GM12875 (cell line): ENCODE measurements around the gene CD248.
"Not testable (repeated sequence)": the region's sequence is repeated elsewhere in the genome, so short reads cannot be mapped to it uniquely, and the experiment has no call there.

Experiments
- H3K4me3 ChIP-seq: one replicate; pipeline ENCODE4 v1.5.1; 2011; ENCODE audit warnings: low read depth, low read length, control low read depth
- TF ChIP-seq, protein P1 (sequence below): IDR thresholded peaks from 2 replicates; pipeline ENCODE4 v1.5.1; 2011; ENCODE audit warnings: low read depth, mild to moderate bottlenecking, control low read depth, inconsistent platforms, low read length, moderate library complexity, borderline replicate concordance; ENCODE audit not compliant: insufficient read depth

Gene CD248

GRCh38 chr11:66324664-66325063 is 7.8 kb upstream of the CD248 start:
- no peak overlapping the region for H3K4me3 ChIP-seq
- TF ChIP-seq, protein P1, sequence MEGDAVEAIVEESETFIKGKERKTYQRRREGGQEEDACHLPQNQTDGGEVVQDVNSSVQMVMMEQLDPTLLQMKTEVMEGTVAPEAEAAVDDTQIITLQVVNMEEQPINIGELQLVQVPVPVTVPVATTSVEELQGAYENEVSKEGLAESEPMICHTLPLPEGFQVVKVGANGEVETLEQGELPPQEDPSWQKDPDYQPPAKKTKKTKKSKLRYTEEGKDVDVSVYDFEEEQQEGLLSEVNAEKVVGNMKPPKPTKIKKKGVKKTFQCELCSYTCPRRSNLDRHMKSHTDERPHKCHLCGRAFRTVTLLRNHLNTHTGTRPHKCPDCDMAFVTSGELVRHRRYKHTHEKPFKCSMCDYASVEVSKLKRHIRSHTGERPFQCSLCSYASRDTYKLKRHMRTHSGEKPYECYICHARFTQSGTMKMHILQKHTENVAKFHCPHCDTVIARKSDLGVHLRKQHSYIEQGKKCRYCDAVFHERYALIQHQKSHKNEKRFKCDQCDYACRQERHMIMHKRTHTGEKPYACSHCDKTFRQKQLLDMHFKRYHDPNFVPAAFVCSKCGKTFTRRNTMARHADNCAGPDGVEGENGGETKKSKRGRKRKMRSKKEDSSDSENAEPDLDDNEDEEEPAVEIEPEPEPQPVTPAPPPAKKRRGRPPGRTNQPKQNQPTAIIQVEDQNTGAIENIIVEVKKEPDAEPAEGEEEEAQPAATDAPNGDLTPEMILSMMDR = no peak

GRCh38 chr11:66323684-66324083 is 6.8 kb upstream of the CD248 start:
- TF ChIP-seq, protein P1 = no peak
- no peak overlapping the region for H3K4me3 ChIP-seq

GRCh38 chr11:66322732-66323427 is 6.0 kb upstream of the CD248 start:
- no peak overlapping the region for H3K4me3 ChIP-seq
- TF ChIP-seq, protein P1 = no peak

DNA sequence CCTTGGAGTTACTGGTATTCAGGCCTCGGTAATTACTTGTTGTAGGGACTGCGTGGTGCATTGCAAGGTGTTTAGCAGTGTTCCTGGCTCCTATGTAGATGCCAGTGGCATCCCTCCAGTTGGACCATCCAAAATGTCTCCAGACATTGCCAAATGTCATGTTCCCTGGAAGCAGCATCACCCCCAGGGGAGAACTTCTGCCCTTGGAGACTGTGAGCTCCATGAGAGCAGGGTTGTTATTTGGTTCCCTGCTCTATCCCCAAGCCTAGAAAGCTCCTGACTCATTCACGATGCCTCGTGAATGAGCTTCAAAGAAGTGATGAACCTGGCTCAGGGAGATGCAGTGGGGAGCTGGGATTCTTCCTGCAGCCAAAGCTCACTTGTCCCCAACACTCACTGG is 4.8 kb upstream of the CD248 start:
- H3K4me3 ChIP-seq = no peak overlapping the region
- TF ChIP-seq, protein P1 = no peak

- not testable (repeated sequence) for H3K4me3 ChIP-seq
Measured at GRCh38 chr11:66320748-66321147, 3.9 kb upstream of the CD248 start.

DNA sequence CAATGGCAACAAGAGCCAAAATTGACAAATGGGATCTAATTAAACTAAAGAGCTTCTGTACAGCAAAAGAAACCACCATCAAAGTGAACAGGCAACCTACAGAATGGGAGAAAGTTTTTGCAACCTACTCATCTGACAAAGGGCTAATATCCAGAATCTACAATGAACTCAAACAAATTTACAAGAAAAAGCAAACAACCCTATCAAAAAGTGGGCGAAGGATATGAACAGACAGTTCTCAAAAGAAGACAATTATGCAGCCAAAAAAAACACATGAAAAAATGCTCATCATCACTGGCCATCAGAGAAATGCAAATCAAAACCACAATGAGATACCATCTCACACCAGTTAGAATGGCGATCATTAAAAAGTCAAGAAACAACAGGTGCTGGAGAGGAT is 3.4 kb upstream of the CD248 start:
- H3K4me3 ChIP-seq = not testable (repeated sequence)

DNA sequence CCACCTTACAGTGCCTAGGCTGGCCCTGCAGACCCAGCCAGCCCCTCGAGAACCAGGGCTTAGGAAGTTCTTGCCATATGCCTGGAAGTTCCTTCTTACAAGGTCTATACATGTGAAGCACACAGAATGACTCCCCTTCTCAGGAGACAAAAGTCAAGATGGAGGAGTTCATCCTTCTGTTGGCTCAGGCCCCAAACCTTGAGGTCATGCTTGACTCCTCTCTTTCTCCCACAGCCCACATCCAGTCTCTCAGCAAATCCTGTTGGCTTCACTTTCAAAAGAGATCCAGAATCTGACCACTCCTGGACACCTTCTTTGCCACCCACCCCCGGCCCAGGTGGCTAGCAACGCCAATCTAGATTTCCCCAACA is 1.7 kb upstream of the CD248 start:
- TF ChIP-seq, protein P1 = no peak
- H3K4me3 ChIP-seq = no peak overlapping the region

DNA sequence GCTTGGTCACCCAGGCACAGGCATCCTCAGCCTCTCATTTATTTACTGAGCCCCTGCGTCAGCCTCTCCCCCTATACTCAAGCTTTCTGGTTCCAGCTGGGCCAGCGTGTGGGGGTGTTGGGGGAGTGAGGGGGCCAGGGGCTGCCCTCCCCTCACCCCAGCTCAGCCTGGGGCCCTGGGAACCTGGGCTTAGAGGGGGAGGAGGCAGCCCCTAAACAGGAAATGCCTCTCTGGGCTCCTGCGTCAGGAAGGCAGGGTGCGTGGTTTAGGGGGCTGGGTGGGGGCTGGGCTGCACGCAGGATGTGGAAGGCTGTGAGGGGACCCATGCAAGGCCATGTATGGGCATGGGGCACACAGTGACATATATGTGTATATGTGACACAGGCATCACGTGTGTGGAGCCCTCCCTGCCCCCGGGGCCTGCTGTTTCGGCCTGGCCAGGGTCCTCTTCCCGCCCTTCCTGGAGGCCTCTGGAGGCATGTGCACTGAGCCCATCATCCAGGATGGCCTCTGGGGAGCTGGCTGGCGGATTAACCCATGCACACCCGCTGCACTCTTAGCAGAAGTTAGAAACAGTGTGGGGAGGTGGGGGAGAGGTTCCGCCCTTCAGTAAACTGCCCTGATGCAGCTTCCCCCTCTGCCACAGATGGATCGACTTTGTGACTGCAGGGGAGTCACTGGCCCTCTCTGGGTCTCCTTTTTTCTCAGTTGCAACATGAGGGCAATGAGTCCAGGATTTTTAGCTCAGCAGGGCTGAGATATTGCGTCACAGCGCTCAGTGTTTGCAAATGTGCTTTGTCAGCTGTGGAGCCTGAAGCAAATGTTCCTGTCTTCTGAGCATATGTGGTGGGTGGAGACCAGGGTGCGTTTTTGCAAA is 1.1 kb upstream of the CD248 start:
- H3K4me3 ChIP-seq = no peak overlapping the region
- TF ChIP-seq, protein P1 = no peak
